ENCODE results near the gene RRAGB.
"Not testable (repeated sequence)": the region's sequence is repeated elsewhere in the genome, so short reads cannot be mapped to it uniquely, and the experiment has no call there.

Gene RRAGB

DNA sequence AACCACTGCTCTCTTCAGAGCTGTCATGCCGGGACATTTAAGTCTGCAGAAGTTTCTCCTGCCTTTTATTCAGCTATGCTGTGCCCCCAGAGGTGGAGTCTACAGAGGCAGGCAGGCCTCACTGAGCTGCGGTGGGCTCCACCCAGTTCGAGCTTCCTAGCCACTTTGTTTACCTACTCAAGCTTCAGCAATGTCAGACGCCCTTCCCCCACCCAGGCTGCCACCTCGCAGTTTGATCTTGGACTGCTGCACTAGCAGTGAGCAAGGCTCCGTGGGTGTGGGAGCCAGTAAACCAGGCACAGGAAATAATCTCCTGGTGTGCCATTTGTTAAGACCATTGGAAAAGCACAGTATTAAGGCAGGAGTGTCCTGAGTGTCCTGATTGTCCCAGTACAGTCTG lies 56.9 kb downstream of the RRAGB start:
- not testable (repeated sequence) for DNase-seq

DNA sequence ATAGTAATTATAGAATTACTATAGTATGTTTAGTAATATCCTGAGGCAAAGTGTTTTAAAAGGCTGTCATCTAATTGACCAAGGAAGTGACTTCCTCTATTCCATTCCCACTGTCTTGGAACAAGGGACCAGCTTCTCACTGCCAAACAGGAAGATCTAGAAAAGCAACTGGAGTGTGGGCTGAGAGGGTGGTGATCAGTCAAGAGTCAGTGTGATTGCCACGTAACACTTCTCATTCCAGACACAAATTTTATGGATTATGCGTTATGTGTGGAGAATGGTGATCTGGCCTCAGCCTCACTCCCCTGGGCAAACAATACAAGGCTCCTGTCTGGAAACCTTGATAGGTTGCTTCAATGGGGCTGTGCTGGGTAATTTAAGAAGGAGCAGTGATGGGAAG lies 60.0 kb downstream of the RRAGB start:
- DNase-seq = no peak

DNA sequence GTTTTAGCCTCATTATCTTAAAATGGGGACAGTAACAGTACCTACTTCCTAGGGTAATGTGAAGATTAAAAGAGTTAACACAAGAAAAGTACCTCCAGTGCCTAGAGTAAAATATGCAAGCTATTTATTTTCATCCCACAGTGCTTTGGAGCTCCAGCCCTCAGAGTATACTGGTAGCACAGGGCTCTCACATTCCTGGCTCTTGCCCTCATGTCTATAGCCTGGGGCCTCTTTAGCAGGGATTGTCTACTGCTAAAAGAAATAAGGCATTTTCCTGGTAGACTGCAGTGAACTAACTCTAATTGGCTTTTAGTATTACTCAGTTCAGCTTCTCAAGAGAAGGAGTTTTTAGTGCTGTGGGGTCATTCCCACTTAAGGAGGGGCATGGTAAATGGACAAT lies 60.8 kb downstream of the RRAGB start:
- no peak for DNase-seq

DNA sequence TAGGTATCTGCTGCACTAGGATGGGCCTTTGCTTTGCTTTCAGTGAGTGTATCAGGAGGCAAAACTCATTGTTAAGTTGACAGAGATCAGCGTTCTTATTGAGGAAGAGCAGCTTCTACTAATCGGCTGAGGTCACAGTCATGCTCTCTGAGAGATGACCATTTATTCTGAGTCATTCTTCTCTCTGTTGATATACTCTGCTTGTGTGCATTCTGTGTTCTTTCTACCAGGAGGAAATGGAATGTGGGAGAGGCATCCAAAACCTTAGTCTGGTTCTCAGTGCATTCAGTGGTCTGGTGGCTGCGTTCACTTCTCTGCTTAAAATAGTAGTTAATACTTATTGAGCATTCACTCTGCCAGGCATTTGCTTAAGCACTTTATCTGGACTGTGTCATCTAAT lies 66.2 kb downstream of the RRAGB start:
- no peak for DNase-seq

DNA sequence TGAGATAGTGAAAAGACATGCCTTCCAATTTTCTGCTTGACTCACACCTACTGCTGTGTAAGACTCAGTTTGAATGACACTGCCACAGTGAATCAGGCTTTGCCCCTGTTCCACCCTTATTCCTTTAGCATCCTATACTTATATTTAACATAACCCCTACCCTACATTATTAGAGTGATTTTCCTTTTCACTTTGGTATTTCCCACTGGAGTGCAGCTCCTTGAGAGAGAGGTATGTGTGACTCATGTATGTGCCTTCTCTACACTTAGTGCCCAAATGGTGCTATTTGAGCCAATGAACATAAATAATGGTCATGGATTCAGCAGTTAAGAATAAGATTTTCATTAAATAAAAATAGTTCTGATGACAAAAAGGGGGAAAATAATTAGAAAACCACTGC lies 69.5 kb downstream of the RRAGB start:
- no peak for DNase-seq

DNA sequence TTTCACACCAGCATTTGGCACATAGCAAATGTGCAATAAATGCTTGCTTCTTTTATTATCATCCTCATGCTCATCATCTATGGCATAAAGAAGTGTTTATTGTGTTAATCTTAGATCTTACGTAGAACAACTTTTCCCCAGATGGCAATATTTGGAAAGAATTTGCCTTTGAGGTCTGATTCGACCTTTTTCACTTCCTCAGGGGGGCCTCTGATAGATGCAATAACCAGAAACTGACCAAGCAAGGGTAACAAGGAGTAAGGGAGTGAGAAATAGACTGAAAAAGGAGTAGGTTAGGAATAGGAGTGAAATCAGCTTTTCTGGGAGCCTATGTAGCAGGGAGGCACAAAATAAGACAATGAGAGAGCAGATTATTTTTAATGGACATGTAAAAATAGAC lies 70.2 kb downstream of the RRAGB start:
- no peak for DNase-seq

DNA sequence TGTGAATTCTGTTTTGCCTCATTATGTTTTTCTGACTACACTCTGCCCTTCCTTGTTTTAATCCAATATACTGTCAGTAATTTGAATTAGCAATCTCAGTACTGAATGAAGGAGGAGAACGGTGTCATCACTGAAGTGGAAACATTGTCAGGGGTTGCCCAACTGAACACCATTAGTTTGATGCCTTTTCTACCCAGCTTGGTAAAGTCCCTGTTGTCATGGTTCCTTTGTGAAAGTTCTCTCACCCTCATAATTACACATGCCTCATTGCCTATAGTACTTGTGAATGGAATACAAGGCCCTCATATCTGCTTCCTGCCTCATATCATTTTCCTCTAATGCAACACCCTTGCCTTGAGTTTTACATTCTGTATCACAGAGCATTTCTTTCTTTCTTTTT lies 76.9 kb downstream of the RRAGB start:
- no peak for DNase-seq

DNA sequence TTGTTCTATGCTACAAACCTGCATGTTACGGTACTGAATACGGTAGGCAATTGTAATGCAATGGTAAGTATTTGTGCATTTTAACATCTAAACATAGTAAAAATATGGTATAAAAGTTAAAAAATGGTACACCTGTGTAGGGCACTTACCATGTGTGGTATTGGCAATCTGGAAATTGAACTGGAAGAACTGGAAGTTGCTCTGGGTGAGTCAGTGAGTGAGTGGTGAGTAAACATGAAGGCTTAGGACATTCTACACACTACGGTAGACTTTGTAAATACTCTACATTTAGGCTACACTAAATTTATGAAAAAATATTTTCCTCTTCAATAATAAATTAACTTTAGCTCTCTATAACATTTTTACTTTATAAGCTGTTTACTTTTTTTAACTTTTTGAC lies 78.9 kb downstream of the RRAGB start:
- no peak for DNase-seq

DNA sequence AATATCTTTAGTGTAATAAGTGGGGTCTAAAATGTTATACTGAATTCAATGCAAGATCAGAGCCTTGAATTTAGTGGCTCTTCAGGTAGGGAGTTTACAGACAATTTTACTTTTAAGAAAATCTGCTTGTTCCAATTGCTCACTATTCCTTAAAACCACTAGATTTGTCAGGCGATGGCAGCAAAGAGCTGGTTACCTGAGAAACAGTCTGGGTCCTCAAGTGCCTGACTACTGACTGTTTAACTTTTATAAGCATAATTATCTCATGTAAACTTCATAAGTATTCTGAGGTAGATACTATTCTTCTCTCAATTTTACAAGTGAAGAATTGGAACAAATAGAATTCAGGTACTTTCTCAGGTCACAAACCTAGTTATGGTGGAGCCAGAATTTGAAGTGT lies 84.3 kb downstream of the RRAGB start:
- DNase-seq = no peak

Data from NCI-H2227 treated with DMSO at 0.1 percent for 48 hours (cell line).